OCI-LY7 (cell line): ENCODE data around the gene BTNL8.

Experiments used
- CTCF ChIP-seq: fragments of 200-600 bp; sonication (generic); conservative IDR thresholded peaks from 2 replicates; pipeline ENCODE4 v1.5.1; 2014; ENCODE audit warnings: mild to moderate bottlenecking, antibody characterized with exemption, low read length, moderate library complexity, mixed read lengths
- EZH2phosphoT487 ChIP-seq: fragments of 200-600 bp; sonication (generic); IDR thresholded peaks from 2 replicates; pipeline ENCODE4 v1.6.1; 2018; ENCODE audit warnings: low read depth, borderline replicate concordance, mild to moderate bottlenecking, mixed run types, antibody characterized with exemption, low read length, moderate library complexity, mixed read lengths

DNA sequence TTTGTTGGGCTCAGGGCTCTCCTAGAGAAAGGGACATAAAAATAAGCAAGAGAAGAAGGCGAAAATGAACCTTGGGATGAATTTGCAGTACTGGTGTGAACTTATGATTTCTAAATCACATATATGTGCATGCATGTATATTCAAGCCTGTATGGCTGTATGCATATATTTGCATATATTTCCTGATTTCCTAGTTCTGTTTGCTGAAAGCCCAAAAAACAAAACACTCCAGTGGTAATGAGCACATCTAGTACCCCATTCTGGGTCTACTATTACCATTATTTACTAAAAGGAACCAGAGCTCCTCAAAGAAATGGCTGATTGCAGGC, 45.1 kb upstream of the BTNL8 start:
- TF ChIP-seq EZH2phosphoT487 (no peak), CTCF (no peak)
